LNCAP (cell line): ENCODE results near the gene TBC1D17.

Experiments used
- CTCF ChIP-seq: fragments of 450-650 bp; IDR thresholded peaks from 2 replicates; pipeline ENCODE4 v1.5.1; 2017; ENCODE audit warnings: mild to moderate bottlenecking

TBC1D17 gene

DNA sequence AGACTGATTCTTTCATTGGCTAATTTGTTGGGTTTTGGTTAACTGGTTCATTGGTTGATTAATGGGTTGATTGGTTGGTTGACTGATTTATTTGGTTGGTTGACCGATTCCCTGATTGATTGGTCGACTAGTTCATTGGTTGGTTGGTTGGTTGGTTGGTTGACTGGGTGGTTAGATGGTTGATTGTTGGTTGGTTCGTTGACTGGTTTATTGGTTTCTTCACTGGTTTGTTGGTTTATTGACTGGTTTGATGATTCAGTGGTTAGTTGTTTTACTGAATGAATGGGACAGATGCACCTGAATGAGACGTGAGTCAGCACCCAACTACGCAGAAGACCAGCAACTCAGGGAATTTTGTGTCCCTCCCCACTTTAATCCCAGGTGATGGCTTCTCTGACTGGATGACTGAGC, 54.5 kb downstream of the TBC1D17 start:
- TF ChIP-seq CTCF, result no peak

GRCh38 chr19:49932731-49933131, 55.2 kb downstream of the TBC1D17 start:
- TF ChIP-seq CTCF, result no peak

- no peak for TF ChIP-seq CTCF
Observed at GRCh38 chr19:49933643-49934042, 56.1 kb downstream of the TBC1D17 start.

GRCh38 chr19:49936549-49936948, 59.0 kb downstream of the TBC1D17 start:
- TF ChIP-seq CTCF, result no peak

DNA sequence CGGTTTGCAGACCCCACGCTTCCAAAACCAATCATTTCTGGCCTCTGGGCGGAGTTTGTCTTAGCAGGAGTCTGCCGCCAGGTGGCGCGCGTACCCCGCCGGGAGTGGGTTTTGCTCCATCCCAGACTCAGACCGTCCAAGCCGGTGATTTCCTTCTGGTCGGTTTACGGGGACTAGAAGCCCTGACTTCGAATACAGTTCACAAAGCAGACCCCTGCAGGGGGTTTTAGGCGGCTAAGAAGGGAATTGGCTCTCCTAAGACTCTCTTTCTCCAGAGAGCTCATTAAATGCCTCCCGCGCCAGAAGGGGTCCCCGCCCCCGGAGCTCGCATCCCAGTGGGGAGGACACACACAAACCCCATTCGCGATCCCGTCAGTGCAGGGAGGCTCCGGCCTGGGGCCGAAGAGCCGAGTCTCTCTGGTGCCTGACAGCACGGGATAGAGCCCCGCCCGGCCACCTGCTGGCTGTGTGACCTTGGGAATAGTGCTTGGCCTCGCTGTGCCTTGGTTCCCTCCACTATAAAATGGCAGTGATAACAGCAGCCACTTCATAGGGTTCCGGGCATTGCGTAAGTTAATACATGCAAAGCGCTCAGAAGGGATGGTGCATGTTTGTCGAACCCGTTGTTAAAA, 60.4 kb downstream of the TBC1D17 start:
- TF ChIP-seq CTCF, result peak; percentile 92
